ENCODE measurements around the gene PKMYT1. TPM values are rescaled to one million over a fixed set of nuclear protein-coding genes. Genes with fewer than 3 reads are reported as not detected.

The PKMYT1 gene
- total and polyA plus RNA-seq, 4 experiments from 2014 or later, result 0.79 TPM; not detected in 3

DNA sequence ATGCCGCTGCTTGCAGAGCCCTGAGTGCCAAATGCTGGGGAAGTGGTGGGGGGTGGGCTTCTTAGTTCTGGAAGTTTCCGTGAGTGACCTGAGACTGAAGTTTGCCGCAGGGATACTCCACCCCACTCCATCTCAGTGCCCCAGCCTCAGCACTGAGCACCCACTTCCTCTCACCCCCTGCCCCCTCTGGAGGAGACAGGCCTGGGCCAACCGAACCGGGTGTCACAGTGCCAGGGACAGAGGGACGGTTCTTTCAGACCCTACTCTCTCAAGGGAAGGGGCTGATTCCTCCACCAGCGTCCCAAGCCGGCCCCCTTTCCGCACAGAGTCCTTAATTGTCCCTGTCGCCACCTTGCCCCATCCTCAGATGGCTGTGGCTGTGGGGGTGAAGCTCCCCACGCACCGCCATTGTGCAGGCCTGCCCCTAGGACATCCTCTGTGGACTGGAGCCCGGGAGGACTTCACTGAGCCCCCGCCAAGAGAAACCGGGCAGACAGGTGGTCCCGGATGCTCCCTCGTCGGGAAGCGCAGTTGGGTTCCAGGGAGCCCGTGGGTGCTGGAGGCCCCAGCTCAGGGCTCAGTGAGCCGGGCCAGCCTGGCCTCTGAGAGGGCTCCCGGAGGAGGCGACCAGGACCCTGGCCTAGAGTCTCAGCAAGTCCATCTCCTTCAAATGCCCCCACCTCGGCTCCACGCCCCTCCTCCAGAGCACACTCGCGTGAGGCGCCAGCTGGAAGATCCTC lies 17.7 kb downstream of the PKMYT1 start:
- Histone ChIP-seq H3K36me3 (ENCODE audit: insufficient read depth, low read length) (no peaks in the 10 kb centered on the region), H3K4me1 (ENCODE audit: insufficient read depth, low read length) (peaks cover 48% of the 10 kb centered on the region), H3K27ac (ENCODE audit: low read depth, low read length) (no peak overlapping the region), H3K4me3 (ENCODE audit: low read length in 2 of 2) (no peak overlapping the region), H3K27me3 (ENCODE audit: insufficient read depth, low read length) (peaks cover 16% of the 10 kb centered on the region), H3K9me3 (ENCODE audit: control insufficient read depth in 1 of 2, low read length in 2 of 2) (no peaks in the 10 kb centered on the region)
- ChIA-PET CTCF (ENCODE audit: partially characterized antibody) (interaction anchor here (0.6 to 1.5 kb wide), 10 partner anchors 9 to 424 kb away, joined by 3 to 6 read pairs (median 3); no protein-coding TSS in a partner anchor), POLR2A (ENCODE audit: partially characterized antibody) (interaction anchor here (1.1 kb wide), 1 partner anchor 50 kb away, joined by 3 read pairs; no protein-coding TSS in a partner anchor)
- H3K4me3 Mint-ChIP-seq, result peak overlapping the region in 3 of 8 donors; percentile 19 to 65 (median 31)
- H3K36me3 Mint-ChIP-seq, result no peaks in the 10 kb centered on the region
- H3K27me3 Mint-ChIP-seq, result peaks cover 12 to 16% of the 10 kb centered on the region in 2 donors
- peaks cover 7 to 30% (median 17%) of the 10 kb centered on the region in 4 donors for H3K4me1 Mint-ChIP-seq
- no peak overlapping the region for H3K27ac Mint-ChIP-seq
- H3K9me3 Mint-ChIP-seq, result peaks cover 0 to 1% (median 0%) of the 10 kb centered on the region in 8 donors
- intact Hi-C loops (cut with micrococcal nuclease), result no loop called here
- DNase-seq, result peak in 1 of 5 donors; percentile 24

DNA sequence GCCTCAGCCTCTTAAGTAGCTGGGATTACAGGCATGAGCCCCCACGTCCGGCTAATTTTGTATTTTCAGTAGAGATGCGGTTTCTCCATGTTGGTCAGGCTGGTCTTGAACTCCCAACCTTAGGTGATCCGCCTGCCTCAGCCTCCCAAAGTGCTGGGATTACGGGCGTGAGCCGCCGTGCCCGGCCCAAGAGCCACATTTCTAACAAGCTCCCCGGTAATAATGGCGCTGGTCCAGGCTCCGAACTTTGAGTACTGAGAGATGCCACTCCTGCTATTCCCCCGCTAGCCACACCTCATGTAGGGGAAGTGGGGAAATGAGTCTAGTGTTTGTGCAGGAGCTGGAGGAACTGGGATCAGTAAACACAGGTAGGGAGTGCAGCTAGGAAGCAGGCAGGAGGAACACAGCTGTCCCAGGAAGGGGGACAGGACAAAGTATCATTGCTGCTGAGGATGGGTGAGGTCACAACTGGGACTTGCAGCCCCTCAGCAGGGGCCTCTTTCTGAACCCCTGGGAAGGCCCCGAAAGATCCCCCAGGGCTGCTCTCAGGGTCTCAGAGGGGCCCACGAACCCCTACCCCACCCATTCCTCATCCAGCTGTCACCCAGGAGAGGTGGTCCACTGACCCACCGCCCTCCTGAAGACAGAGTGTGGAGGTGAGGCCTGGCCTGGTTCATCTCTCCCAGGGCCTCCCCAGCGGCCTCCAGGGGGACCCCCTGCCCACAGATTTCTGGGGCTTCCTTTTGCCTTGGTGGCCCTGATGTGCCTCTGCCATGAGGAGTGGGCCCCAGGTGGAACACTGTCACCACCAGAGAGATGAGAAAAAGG lies 19.8 kb downstream of the PKMYT1 start:
- ChIA-PET CTCF (ENCODE audit: partially characterized antibody) (interaction anchor here (1.2 kb wide), 1 partner anchor 15 kb away, joined by 4 read pairs; no protein-coding TSS in a partner anchor), POLR2A (ENCODE audit: partially characterized antibody) (no interaction called here)
- H3K4me1 Mint-ChIP-seq, result peaks cover 7 to 24% (median 14%) of the 10 kb centered on the region in 4 donors
- H3K27me3 ChIP-seq (ENCODE audit: insufficient read depth, low read length), result peaks cover 4% of the 10 kb centered on the region
- H3K4me1 ChIP-seq (ENCODE audit: insufficient read depth, low read length), result peaks cover 37% of the 10 kb centered on the region
- DNase-seq, result peak in 1 of 5 donors; percentile 7
- H3K27ac Mint-ChIP-seq, result no peak overlapping the region
- intact Hi-C loops (cut with micrococcal nuclease), result loop anchor here (1.0 kb wide), 1 partner anchor 23 kb away; no protein-coding TSS in a partner anchor
- no peak overlapping the region for H3K27ac ChIP-seq (ENCODE audit: low read depth, low read length)
- H3K9me3 ChIP-seq (ENCODE audit: control insufficient read depth in 1 of 2, low read length in 2 of 2), result no peaks in the 10 kb centered on the region
- H3K9me3 Mint-ChIP-seq, result no peaks in the 10 kb centered on the region
- peaks cover 14 to 22% of the 10 kb centered on the region in 2 donors for H3K27me3 Mint-ChIP-seq
- H3K36me3 ChIP-seq (ENCODE audit: insufficient read depth, low read length), result no peaks in the 10 kb centered on the region
- H3K4me3 ChIP-seq (ENCODE audit: low read length in 2 of 2), result no peak overlapping the region
- H3K36me3 Mint-ChIP-seq, result no peaks in the 10 kb centered on the region
- H3K4me3 Mint-ChIP-seq, result no peak overlapping the region

DNA sequence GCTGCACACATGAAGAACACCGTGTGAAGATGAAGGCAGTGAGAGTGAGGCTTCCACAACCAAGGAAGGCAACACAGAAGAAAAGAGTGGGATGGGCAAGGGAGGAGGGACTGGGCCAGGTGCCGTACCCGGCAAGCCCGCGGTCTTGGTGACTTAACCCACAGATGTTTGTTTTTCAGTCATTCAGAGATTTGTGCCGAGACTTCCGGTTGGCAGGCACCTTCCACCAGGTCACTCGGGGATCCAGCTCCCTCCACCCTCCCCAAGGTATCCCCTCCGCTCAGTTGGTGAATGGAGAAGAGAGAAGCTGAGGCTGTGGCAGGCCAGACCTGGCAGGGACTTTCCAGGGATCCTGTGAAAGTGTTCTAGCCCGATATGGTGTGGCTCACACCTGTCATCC lies 21.0 kb downstream of the PKMYT1 start:
- CTCF ChIA-PET (ENCODE audit: partially characterized antibody), result interaction anchor here (0.7 to 1.2 kb wide), 2 partner anchors 16 to 495 kb away, joined by 3 to 4 read pairs; no protein-coding TSS in a partner anchor
- no peak overlapping the region for H3K27ac Mint-ChIP-seq
- no peak overlapping the region for H3K4me3 Mint-ChIP-seq
- H3K36me3 Mint-ChIP-seq, result no peaks in the 10 kb centered on the region
- H3K27ac ChIP-seq (ENCODE audit: low read depth, low read length), result no peak overlapping the region
- H3K27me3 ChIP-seq (ENCODE audit: insufficient read depth, low read length), result peaks cover 4% of the 10 kb centered on the region
- H3K27me3 Mint-ChIP-seq, result peaks cover 12 to 25% of the 10 kb centered on the region in 2 donors
- intact Hi-C loops (cut with micrococcal nuclease), result no loop called here
- POLR2A ChIA-PET (ENCODE audit: partially characterized antibody), result no interaction called here
- H3K9me3 ChIP-seq (ENCODE audit: control insufficient read depth in 1 of 2, low read length in 2 of 2), result no peaks in the 10 kb centered on the region
- H3K4me3 ChIP-seq (ENCODE audit: low read length in 2 of 2), result no peak overlapping the region
- peaks cover 7 to 17% (median 11%) of the 10 kb centered on the region in 4 donors for H3K4me1 Mint-ChIP-seq
- H3K36me3 ChIP-seq (ENCODE audit: insufficient read depth, low read length), result no peaks in the 10 kb centered on the region
- DNase-seq, result peak in 1 of 5 donors; percentile 11
- peaks cover 0 to 2% (median 0%) of the 10 kb centered on the region in 8 donors for H3K9me3 Mint-ChIP-seq
- H3K4me1 ChIP-seq (ENCODE audit: insufficient read depth, low read length), result peaks cover 27% of the 10 kb centered on the region

DNA sequence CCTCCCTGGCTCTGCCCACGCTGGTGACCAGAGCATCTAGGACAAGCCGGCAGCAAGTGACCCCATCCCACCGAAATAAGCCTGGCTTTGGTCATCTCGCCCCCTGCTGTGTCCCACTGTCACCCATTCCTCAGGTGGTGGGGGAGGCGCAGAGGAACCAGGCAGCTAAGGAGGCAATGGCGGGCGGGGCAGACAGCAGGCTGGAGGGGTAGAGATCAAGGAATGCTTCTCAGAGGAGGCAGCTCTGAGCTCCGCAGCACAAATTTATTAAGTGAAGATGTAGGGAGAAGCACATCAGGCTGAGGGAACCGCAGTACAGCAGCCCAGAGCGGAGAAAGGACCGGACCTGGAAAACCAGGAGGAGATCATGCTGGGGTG lies 23.7 kb downstream of the PKMYT1 start:
- H3K9me3 Mint-ChIP-seq, result peaks cover 0 to 2% (median 0%) of the 10 kb centered on the region in 8 donors
- peaks cover 6 to 15% of the 10 kb centered on the region in 2 donors for H3K27me3 Mint-ChIP-seq
- H3K27me3 ChIP-seq (ENCODE audit: insufficient read depth, low read length), result no peaks in the 10 kb centered on the region

DNA sequence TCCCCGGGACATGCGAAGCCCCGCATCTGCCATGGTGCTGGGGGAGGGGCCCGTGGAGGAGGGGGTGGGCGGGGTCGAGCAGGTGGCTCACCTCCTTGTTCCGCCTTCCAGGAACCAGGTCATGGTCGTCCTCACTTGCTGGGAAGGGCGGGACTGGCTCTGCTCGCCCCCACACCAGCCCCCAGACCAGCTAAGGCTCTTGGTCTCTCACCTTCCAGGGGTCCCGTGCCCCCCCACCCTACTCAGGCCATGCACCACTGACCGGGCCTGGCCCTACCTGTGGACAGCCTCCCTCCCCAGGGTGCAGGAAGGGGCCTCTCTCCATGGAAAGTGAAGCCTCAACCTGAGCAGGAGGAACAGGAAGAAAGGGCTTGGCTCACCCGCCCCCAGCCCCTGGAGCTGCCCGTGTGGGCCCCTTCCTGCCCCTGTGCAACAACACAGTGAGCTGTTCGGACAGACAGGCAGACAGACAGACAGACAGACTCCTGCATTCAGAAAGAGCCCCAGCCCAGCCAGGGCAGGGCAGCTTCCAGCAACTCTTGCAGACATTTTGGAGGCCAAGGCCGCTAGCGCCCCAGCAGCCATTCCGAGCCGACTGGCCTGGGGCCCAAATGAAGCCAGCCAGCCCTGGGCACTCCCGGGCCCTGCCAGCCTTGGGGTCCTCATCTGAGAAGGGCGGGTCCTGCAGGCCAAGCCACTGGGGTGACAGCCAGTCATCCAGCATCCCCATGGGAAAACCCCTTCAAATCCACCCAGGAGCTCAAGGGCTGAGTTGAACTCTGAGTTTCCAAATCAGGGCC lies 24.3 kb downstream of the PKMYT1 start:
- no peak overlapping the region for H3K27ac ChIP-seq (ENCODE audit: low read depth, low read length)
- CTCF ChIA-PET (ENCODE audit: partially characterized antibody), result interaction anchor here (1.1 kb wide), 1 partner anchor 9 kb away, joined by 3 read pairs; no protein-coding TSS in a partner anchor
- peaks cover 6 to 15% of the 10 kb centered on the region in 2 donors for H3K27me3 Mint-ChIP-seq
- H3K27me3 ChIP-seq (ENCODE audit: insufficient read depth, low read length), result no peaks in the 10 kb centered on the region
- no peak overlapping the region for H3K4me3 ChIP-seq (ENCODE audit: low read length in 2 of 2)
- H3K27ac Mint-ChIP-seq, result no peak overlapping the region
- no peaks in the 10 kb centered on the region for H3K36me3 Mint-ChIP-seq
- DNase-seq, result peak in 1 of 5 donors; percentile 3
- H3K9me3 ChIP-seq (ENCODE audit: control insufficient read depth in 1 of 2, low read length in 2 of 2), result no peaks in the 10 kb centered on the region
- intact Hi-C loops (cut with micrococcal nuclease), result no loop called here
- no peaks in the 10 kb centered on the region for H3K36me3 ChIP-seq (ENCODE audit: insufficient read depth, low read length)
- POLR2A ChIA-PET (ENCODE audit: partially characterized antibody), result interaction anchor here (0.9 kb wide), 1 partner anchor 10 kb away, joined by 3 read pairs; no protein-coding TSS in a partner anchor
- peaks cover 0 to 3% (median 0%) of the 10 kb centered on the region in 4 donors for H3K4me1 Mint-ChIP-seq
- no peak overlapping the region for H3K4me3 Mint-ChIP-seq
- H3K4me1 ChIP-seq (ENCODE audit: insufficient read depth, low read length), result no peaks in the 10 kb centered on the region
- H3K9me3 Mint-ChIP-seq, result peaks cover 0 to 2% (median 0%) of the 10 kb centered on the region in 8 donors

More for the DNA sequence above, 23.7 kb downstream of the PKMYT1 start:
- H3K27ac Mint-ChIP-seq, result no peak overlapping the region
- H3K9me3 ChIP-seq (ENCODE audit: control insufficient read depth in 1 of 2, low read length in 2 of 2), result no peaks in the 10 kb centered on the region
- H3K36me3 Mint-ChIP-seq, result no peaks in the 10 kb centered on the region
- H3K4me3 ChIP-seq (ENCODE audit: low read length in 2 of 2), result no peak overlapping the region
- CTCF ChIA-PET (ENCODE audit: partially characterized antibody), result interaction anchor here (1.1 kb wide), 1 partner anchor 9 kb away, joined by 3 read pairs; no protein-coding TSS in a partner anchor
- POLR2A ChIA-PET (ENCODE audit: partially characterized antibody), result interaction anchor here (0.9 kb wide), 1 partner anchor 9 kb away, joined by 3 read pairs; no protein-coding TSS in a partner anchor
- no peak overlapping the region for H3K4me3 Mint-ChIP-seq
- peak in 1 of 5 donors; percentile 24 for DNase-seq
- H3K27ac ChIP-seq (ENCODE audit: low read depth, low read length), result no peak overlapping the region
- H3K4me1 Mint-ChIP-seq, result peaks cover 0 to 3% (median 2%) of the 10 kb centered on the region in 4 donors
- peaks cover 2% of the 10 kb centered on the region for H3K4me1 ChIP-seq (ENCODE audit: insufficient read depth, low read length)
- H3K36me3 ChIP-seq (ENCODE audit: insufficient read depth, low read length), result no peaks in the 10 kb centered on the region
- intact Hi-C loops (cut with micrococcal nuclease), result no loop called here

DNA sequence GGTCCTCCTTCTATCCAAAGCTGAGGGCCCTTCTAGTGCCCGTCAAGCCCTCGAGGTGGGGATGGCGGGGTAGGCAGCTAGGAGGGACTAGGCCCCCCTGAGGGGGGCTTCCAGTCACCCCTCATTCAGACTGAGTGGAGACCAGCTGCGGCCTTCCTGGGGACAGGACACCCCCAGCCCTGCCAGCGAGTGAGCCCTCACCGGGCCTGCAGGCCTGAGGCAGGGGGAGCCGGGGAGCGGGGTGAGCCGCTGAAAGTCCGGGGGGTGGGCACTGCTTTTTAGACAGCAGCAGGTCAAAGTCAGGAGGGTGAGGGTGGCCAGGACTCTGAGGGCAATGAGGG lies 24.8 kb downstream of the PKMYT1 start:
- Histone ChIP-seq H3K4me3 (ENCODE audit: low read length in 2 of 2) (no peak overlapping the region), H3K4me1 (ENCODE audit: insufficient read depth, low read length) (no peaks in the 10 kb centered on the region), H3K27me3 (ENCODE audit: insufficient read depth, low read length) (no peaks in the 10 kb centered on the region), H3K27ac (ENCODE audit: low read depth, low read length) (no peak overlapping the region), H3K9me3 (ENCODE audit: control insufficient read depth in 1 of 2, low read length in 2 of 2) (no peaks in the 10 kb centered on the region), H3K36me3 (ENCODE audit: insufficient read depth, low read length) (no peaks in the 10 kb centered on the region)
- POLR2A ChIA-PET (ENCODE audit: partially characterized antibody), result no interaction called here
- Mint-ChIP-seq H3K27ac (no peak overlapping the region), H3K9me3 (peaks cover 0 to 2% (median 0%) of the 10 kb centered on the region in 8 donors), H3K4me1 (peaks cover 0 to 2% (median 0%) of the 10 kb centered on the region in 4 donors), H3K36me3 (no peaks in the 10 kb centered on the region), H3K4me3 (no peak overlapping the region), H3K27me3 (peaks cover 6 to 15% of the 10 kb centered on the region in 2 donors)
- DNase-seq, result peak in 1 of 5 donors; percentile 15
- intact Hi-C loops (cut with micrococcal nuclease), result no loop called here
- CTCF ChIA-PET (ENCODE audit: partially characterized antibody), result no interaction called here

Data from CD4-positive, alpha-beta memory T cell (primary cell).